ENCODE data around the gene AP5Z1. TPM values are rescaled to one million over a fixed set of nuclear protein-coding genes. Genes with fewer than 3 reads are reported as not detected.
A peak's percentile ranks its signal among the peaks of the same experiment; 100 is the strongest.

Gene AP5Z1
- total and polyA plus RNA-seq, 5 donors: 10.5 to 17.3 (median 14.7) TPM

DNA sequence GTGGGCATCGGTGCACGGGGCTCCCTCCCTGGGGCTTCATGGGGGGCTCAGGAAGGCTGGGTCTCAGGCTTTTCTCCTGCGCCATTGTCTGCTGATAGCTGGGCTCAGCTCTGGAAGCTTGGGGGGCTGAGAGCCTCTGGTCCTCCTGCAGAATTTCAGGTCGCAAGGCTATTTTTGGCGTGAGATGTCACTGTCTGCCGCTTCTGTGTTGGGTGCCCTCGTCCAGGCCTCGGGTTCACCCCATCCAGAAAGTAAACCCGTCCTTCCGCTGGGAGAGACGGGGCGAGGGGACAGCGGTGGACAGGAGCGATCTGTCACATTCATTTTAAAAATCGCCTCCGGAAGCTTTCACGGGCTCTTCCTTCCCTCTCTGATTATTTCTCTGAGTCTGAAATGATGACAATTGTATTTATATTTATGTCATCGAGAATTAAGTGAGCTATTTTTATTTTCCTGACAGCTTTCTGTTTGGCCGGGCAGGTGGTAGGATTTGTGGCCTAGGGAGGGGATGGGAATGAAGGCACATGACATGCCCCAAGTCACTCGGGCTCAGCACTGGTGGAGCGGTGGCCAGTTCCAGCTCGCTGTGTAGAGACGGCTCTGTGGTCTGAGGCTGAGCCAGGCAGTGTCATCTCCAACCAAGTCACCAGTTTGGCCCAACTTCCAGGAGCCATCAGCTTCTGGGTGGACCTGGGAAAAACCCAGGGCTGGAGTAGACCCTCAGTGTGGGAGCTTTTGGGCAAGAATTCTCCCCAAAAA is 40.7 kb upstream of the AP5Z1 start:
- H3K27ac ChIP-seq (ENCODE audit: low read length): peak overlapping the region; percentile 2
- 67% methylated on average over 23 of the region's 23 CpGs for WGBS
- peak in 1 of 2 donors; percentile 32 for ATAC-seq

GRCh38 chr7:4737300-4737699 is 38.1 kb upstream of the AP5Z1 start:
- no peaks in the 10 kb centered on the region for H3K27me3 ChIP-seq (ENCODE audit: control insufficient read depth, insufficient read depth)
- WGBS: 93% methylated on average over 15 of the region's 15 CpGs
- intact Hi-C loops (cut with DNase I): loop anchor here in 1 of 4 donors (10.0 kb wide), 1 partner anchor 52 kb away; the partner anchor contains the start of gene FOXK1
- no peak overlapping the region for H3K27ac ChIP-seq (ENCODE audit: low read length)
- H3K4me1 ChIP-seq (ENCODE audit: control insufficient read depth, insufficient read depth, low read length): peaks cover 5% of the 10 kb centered on the region
- H3K9me3 ChIP-seq (ENCODE audit: control insufficient read depth, low read length): no peaks in the 10 kb centered on the region
- DNase-seq (peak in 2 of 3 donors; percentile 42 to 54), ATAC-seq (no peak)
- H3K4me3 ChIP-seq (ENCODE audit: low read length): no peak overlapping the region

More for the DNA sequence above, 40.7 kb upstream of the AP5Z1 start:
- no peak overlapping the region for H3K4me3 ChIP-seq (ENCODE audit: low read length)
- H3K4me1 ChIP-seq (ENCODE audit: control insufficient read depth, insufficient read depth, low read length): peaks cover 5% of the 10 kb centered on the region
- DNase-seq: peak in 2 of 3 donors; percentile 55 to 63
- H3K9me3 ChIP-seq (ENCODE audit: control insufficient read depth, low read length): no peaks in the 10 kb centered on the region
- intact Hi-C loops (cut with DNase I): loop anchor here in 2 of 4 donors (5.0 to 10.0 kb wide), 2 partner anchors 47 to 50 kb away; partner anchors contain the start of gene FOXK1 (in 1 of the 2)
- H3K27me3 ChIP-seq (ENCODE audit: control insufficient read depth, insufficient read depth): no peaks in the 10 kb centered on the region

- peaks cover 5% of the 10 kb centered on the region for H3K4me1 ChIP-seq (ENCODE audit: control insufficient read depth, insufficient read depth, low read length)
- ATAC-seq (peak; percentile 55 to 79), DNase-seq (peak; percentile 56 to 72 (median 65))
- H3K27ac ChIP-seq (ENCODE audit: low read length): peak overlapping the region; percentile 71
- H3K9me3 ChIP-seq (ENCODE audit: control insufficient read depth, low read length): no peaks in the 10 kb centered on the region
- H3K27me3 ChIP-seq (ENCODE audit: control insufficient read depth, insufficient read depth): no peaks in the 10 kb centered on the region
- 21% methylated on average over 23 of the region's 23 CpGs for WGBS
- intact Hi-C loops (cut with DNase I): loop anchor here in 1 of 4 donors (10.0 kb wide), 1 partner anchor 54 kb away; the partner anchor contains the start of gene FOXK1
- peak overlapping the region; percentile 34 for H3K4me3 ChIP-seq (ENCODE audit: low read length)
These were observed 36.5 kb upstream of the AP5Z1 start for GRCh38 chr7:4738711-4739527.

- 14% methylated on average over 16 of the region's 16 CpGs for WGBS
- DNase-seq (peak in 2 of 3 donors; percentile 76 to 84), ATAC-seq (peak; percentile 66 to 71)
- Histone ChIP-seq H3K4me3 (ENCODE audit: low read length) (peak overlapping the region; percentile 34), H3K9me3 (ENCODE audit: control insufficient read depth, low read length) (no peaks in the 10 kb centered on the region), H3K27ac (ENCODE audit: low read length) (peak overlapping the region; percentile 71), H3K27me3 (ENCODE audit: control insufficient read depth, insufficient read depth) (no peaks in the 10 kb centered on the region), H3K4me1 (ENCODE audit: control insufficient read depth, insufficient read depth, low read length) (peaks cover 9% of the 10 kb centered on the region)
- intact Hi-C loops (cut with DNase I): loop anchor here in 1 of 4 donors (10.0 kb wide), 1 partner anchor 55 kb away; the partner anchor contains the start of gene FOXK1
These were observed 35.9 kb upstream of the AP5Z1 start for GRCh38 chr7:4739528-4739992.

DNA sequence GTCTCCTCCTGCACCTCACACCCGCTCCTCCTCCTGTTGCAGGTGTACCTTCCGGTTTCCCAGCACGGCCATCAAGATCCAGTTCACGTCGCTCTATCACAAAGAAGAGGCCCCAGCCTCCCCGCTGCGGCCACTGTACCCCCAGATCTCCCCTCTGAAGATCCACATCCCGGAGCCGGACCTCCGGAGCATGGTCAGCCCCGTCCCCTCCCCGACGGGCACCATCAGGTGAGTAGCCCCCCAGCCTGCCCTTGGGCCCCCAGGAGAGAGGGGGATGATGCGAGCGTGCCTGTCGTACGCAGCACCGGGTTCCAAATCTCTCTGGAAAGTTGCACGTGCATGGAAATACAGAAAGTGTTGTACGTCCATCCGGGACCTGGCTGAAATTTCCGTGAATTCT is 34.6 kb upstream of the AP5Z1 start:
- intact Hi-C loops (cut with DNase I): no loop called here
- DNase-seq: peak in 2 of 3 donors; percentile 47 to 52
- ATAC-seq: no peak
- H3K4me1 ChIP-seq (ENCODE audit: control insufficient read depth, insufficient read depth, low read length): peaks cover 10% of the 10 kb centered on the region
- no peaks in the 10 kb centered on the region for H3K27me3 ChIP-seq (ENCODE audit: control insufficient read depth, insufficient read depth)
- H3K9me3 ChIP-seq (ENCODE audit: control insufficient read depth, low read length): no peaks in the 10 kb centered on the region
- H3K4me3 ChIP-seq (ENCODE audit: low read length): no peak overlapping the region
- WGBS: 92% methylated on average over 22 of the region's 22 CpGs
- no peak overlapping the region for H3K27ac ChIP-seq (ENCODE audit: low read length)

GRCh38 chr7:4742051-4742573 is 33.3 kb upstream of the AP5Z1 start:
- no peak for ATAC-seq
- H3K27ac ChIP-seq (ENCODE audit: low read length): no peak overlapping the region
- peaks cover 14% of the 10 kb centered on the region for H3K4me1 ChIP-seq (ENCODE audit: control insufficient read depth, insufficient read depth, low read length)

GRCh38 chr7:4742852-4743251 is 32.6 kb upstream of the AP5Z1 start:
- intact Hi-C loops (cut with DNase I): no loop called here
- no peak for ATAC-seq
- H3K4me1 ChIP-seq (ENCODE audit: control insufficient read depth, insufficient read depth, low read length): peaks cover 14% of the 10 kb centered on the region

More at GRCh38 chr7:4742051-4742573, 33.3 kb upstream of the AP5Z1 start:
- Histone ChIP-seq H3K4me3 (ENCODE audit: low read length) (no peak overlapping the region), H3K27me3 (ENCODE audit: control insufficient read depth, insufficient read depth) (no peaks in the 10 kb centered on the region), H3K9me3 (ENCODE audit: control insufficient read depth, low read length) (no peaks in the 10 kb centered on the region)
- WGBS: 95% methylated on average over 23 of the region's 23 CpGs
- intact Hi-C loops (cut with DNase I): no loop called here
- DNase-seq: peak in 1 of 3 donors; percentile 61

DNA sequence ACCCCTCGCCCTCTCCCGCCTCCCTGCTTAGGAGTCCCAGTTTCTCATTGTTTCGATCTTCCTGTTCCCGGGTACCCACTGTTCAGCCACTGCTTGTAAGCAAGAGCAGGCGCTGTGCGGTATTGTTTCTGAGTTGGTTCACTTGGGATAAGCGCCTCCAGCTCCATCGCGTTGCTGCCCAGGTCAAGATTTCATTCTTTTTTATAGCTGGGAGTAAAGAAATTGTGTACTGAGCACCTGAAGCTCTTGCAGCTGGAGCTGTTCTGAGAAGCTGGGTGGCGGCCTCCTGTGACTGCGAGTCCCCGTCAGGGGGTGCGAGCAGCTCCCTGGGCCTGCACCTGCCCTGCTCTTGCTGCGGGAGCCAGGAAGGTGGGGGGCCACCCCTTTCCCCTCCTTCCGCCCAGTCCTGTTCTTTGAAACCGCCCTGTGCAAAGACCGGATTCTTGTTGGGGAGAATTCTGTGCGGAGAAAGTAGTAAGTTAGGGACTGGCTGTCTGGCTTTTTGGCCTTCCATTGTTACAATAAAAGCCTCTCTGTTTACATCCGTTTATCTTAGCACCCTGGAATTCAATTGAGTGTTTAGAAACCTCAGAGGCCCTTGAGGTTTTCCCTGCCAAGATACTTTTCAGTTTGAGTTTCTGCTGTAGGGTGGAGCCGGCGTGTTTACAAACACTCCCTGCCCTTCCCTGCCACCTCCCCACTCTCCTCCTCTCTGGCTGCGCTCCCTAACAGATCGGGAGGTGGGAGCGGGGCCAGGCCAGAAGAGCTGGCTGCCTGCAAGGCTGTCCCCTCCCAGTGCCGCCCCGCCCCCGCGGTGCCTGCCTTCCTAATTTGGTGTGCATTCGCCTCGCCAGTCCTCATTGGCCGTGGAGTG is 30.8 kb upstream of the AP5Z1 start:
- DNase-seq (peak; percentile 100), ATAC-seq (peak; percentile 96)
- Histone ChIP-seq H3K4me1 (ENCODE audit: control insufficient read depth, insufficient read depth, low read length) (peaks cover 9% of the 10 kb centered on the region), H3K27ac (ENCODE audit: low read length) (peak overlapping the region; percentile 96), H3K27me3 (ENCODE audit: control insufficient read depth, insufficient read depth) (no peaks in the 10 kb centered on the region), H3K4me3 (ENCODE audit: low read length) (peak overlapping the region; percentile 1), H3K9me3 (ENCODE audit: control insufficient read depth, low read length) (no peaks in the 10 kb centered on the region)
- WGBS: 17% methylated on average over 31 of the region's 31 CpGs
- intact Hi-C loops (cut with DNase I): loop anchor here in 1 of 4 donors (5.0 kb wide), 1 partner anchor 62 kb away; the partner anchor contains the start of gene FOXK1

More at GRCh38 chr7:4742852-4743251, 32.6 kb upstream of the AP5Z1 start:
- WGBS: 86% methylated on average over 10 of the region's 10 CpGs
- Histone ChIP-seq H3K9me3 (ENCODE audit: control insufficient read depth, low read length) (no peaks in the 10 kb centered on the region), H3K27ac (ENCODE audit: low read length) (no peak overlapping the region), H3K27me3 (ENCODE audit: control insufficient read depth, insufficient read depth) (no peaks in the 10 kb centered on the region), H3K4me3 (ENCODE audit: low read length) (no peak overlapping the region)
- peak in 1 of 3 donors; percentile 56 for DNase-seq

DNA sequence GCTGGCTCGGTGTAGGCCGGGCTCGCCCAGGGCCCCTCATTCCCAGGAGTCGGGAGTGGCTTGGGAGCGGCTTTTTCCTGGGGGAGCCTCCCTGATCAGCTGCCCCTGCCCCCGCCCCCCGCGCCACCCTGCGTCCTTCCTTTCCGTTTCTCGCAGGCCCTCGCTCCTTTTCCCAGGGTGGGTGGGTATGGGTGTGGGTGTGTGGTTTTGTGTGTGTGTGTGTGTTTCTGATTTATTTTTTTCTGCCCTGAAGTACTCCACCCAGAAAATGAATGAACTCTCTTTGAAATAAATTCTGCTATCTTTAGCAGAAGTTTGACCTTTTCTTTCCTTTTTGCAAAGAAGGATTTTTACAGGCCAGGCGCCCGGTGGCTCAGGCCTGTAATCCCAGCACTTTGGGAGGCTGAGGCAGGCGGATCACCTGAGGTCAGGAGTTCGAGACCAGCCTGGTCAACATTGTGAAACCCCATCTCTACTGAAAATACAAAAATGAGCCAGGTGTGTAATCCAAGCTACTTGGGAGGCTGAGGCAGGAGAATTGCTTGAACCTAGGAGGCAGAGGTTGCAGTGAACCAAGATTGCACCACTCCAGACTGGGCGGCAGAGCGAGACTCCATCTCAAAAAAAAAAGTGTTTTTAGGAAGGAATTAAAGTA is 30.0 kb upstream of the AP5Z1 start:
- ATAC-seq (no peak), DNase-seq (no peak)
- intact Hi-C loops (cut with DNase I): loop anchor here in 1 of 4 donors (5.0 kb wide), 1 partner anchor 63 kb away; the partner anchor contains the start of gene FOXK1
- Histone ChIP-seq H3K4me1 (ENCODE audit: control insufficient read depth, insufficient read depth, low read length) (peaks cover 9% of the 10 kb centered on the region), H3K27ac (ENCODE audit: low read length) (peak overlapping the region; percentile 96), H3K27me3 (ENCODE audit: control insufficient read depth, insufficient read depth) (no peaks in the 10 kb centered on the region), H3K9me3 (ENCODE audit: control insufficient read depth, low read length) (no peaks in the 10 kb centered on the region), H3K4me3 (ENCODE audit: low read length) (peak overlapping the region; percentile 22)
- 11% methylated on average over 18 of the region's 18 CpGs for WGBS

Data from right cardiac atrium (tissue), 5 donors.